ENCODE results near the gene MYO9B.

GRCh38 chr19:17160908-17161307 lies 85.3 kb downstream of the MYO9B start:
- TF ChIP-seq POLR2A (IDR thresholded peaks at IDR 0.05) (no peak), CTCF (IDR thresholded peaks at IDR 0.05) (no peak)

Measured in right lobe of liver (tissue), 4 donors.